Upper lobe of left lung (tissue), 4 donors: Measurements from ENCODE around the gene ABCC8.

Source experiments
- POLR2A ChIP-seq, 4 donors: fragments of 450-650 bp; IDR thresholded peaks; one replicate each; pipeline ENCODE4 v1.5.1; 2016 to 2017; ENCODE audit warnings: antibody characterized with exemption in 4 of 4, mild to moderate bottlenecking in 2 of 4
- TF ChIP-seq, protein P1 (sequence below), 6 experiments: fragments of 450-650 bp in 4 of 6; fragments of 200-600 bp in 2 of 6; sonication (generic) in 2 of 6; IDR thresholded peaks; one replicate each; pipeline ENCODE4 v1.5.1; 2016 to 2019; ENCODE audit warnings: antibody characterized with exemption in 6 of 6

DNA sequence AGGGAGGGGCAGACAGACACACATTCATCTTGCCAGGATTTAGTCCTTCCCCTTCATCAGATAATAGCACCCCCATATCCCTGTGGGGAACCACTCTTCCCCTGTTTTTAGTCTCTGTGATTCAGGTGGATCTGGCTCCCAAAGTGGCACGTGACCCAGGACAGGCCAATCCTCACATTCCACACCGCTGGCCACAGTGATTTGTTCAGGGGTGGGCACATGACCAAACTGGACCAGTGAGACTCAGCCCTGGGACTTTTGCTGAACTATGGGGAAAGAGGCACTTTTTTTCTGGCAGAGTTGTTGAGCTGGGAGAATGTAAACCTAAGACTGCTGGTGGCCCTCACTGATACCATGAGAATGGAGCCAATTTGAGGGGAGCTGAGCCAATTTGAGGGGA lies 69.1 kb downstream of the ABCC8 start:
- TF ChIP-seq POLR2A (IDR thresholded peaks at IDR 0.05), result no peak
- TF ChIP-seq, protein P1, sequence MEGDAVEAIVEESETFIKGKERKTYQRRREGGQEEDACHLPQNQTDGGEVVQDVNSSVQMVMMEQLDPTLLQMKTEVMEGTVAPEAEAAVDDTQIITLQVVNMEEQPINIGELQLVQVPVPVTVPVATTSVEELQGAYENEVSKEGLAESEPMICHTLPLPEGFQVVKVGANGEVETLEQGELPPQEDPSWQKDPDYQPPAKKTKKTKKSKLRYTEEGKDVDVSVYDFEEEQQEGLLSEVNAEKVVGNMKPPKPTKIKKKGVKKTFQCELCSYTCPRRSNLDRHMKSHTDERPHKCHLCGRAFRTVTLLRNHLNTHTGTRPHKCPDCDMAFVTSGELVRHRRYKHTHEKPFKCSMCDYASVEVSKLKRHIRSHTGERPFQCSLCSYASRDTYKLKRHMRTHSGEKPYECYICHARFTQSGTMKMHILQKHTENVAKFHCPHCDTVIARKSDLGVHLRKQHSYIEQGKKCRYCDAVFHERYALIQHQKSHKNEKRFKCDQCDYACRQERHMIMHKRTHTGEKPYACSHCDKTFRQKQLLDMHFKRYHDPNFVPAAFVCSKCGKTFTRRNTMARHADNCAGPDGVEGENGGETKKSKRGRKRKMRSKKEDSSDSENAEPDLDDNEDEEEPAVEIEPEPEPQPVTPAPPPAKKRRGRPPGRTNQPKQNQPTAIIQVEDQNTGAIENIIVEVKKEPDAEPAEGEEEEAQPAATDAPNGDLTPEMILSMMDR (IDR thresholded peaks at IDR 0.05), result no peak
